Measurements from ENCODE around the gene TMEM53. TPM values are rescaled to one million over a fixed set of nuclear protein-coding genes. Genes with fewer than 3 reads are reported as not detected.

The TMEM53 gene
- polyA plus RNA-seq, 1 of the 3 experiments (the other 2 are of a cell fraction) = 14.9 TPM

DNA sequence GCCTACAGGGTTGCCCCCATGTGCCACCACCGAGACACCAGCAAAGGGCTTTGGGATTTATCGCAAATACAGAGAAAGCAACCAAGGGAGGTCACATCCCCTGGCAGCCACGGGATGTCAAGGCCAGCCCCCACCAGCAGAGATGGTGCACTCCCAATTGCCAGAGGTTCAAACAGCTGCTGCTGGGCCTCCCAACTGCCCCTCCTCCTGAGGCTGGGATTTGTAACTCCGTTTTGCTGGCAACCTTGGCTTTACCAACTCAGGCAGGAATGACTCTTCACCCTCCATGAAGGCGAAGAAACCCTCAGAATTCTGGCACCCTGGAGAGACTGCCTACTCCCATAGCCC lies 11.6 kb downstream of the TMEM53 start:
- POLR2A ChIA-PET = no interaction called here
- no peak overlapping the region for H3K4me3 ChIP-seq (ENCODE audit: low read depth in 2 of 2, low read length in 1 of 2)
- peaks cover 0 to 14% of the 10 kb centered on the region in 2 experiments; a peak in 1 of 4 replicates for H3K4me1 ChIP-seq (ENCODE audit: control insufficient read depth in 1 of 2, insufficient read depth in 2 of 2, low read depth in 1 of 2, low read length in 1 of 2)
- H3K9me2 ChIP-seq = no peaks in the 10 kb centered on the region
- no peaks in the 10 kb centered on the region for H4K20me1 ChIP-seq (ENCODE audit: insufficient read depth)
- CTCF ChIA-PET = interaction anchor here (1.3 to 7.6 kb wide), 3 partner anchors 11 to 14 kb away, joined by 4 to 45 read pairs (median 8); no protein-coding TSS in a partner anchor
- TF ChIP-seq MXI1 (IDR thresholded peaks at IDR 0.05; ENCODE audit: low read depth, low read length) = no peak
- TF ChIP-seq EZH2phosphoT487 (IDR thresholded peaks at IDR 0.05; ENCODE audit: borderline replicate concordance, low read depth) = no peak
- TF ChIP-seq, protein P1, sequence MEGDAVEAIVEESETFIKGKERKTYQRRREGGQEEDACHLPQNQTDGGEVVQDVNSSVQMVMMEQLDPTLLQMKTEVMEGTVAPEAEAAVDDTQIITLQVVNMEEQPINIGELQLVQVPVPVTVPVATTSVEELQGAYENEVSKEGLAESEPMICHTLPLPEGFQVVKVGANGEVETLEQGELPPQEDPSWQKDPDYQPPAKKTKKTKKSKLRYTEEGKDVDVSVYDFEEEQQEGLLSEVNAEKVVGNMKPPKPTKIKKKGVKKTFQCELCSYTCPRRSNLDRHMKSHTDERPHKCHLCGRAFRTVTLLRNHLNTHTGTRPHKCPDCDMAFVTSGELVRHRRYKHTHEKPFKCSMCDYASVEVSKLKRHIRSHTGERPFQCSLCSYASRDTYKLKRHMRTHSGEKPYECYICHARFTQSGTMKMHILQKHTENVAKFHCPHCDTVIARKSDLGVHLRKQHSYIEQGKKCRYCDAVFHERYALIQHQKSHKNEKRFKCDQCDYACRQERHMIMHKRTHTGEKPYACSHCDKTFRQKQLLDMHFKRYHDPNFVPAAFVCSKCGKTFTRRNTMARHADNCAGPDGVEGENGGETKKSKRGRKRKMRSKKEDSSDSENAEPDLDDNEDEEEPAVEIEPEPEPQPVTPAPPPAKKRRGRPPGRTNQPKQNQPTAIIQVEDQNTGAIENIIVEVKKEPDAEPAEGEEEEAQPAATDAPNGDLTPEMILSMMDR (IDR thresholded peaks at IDR 0.05) = no peak
- no peak for TF ChIP-seq NRF1 (IDR thresholded peaks at IDR 0.05; ENCODE audit: low read depth, low read length)
- TF ChIP-seq JUND (IDR thresholded peaks at IDR 0.05) = no peak
- TF ChIP-seq EP300 (IDR thresholded peaks at IDR 0.05; ENCODE audit: borderline replicate concordance in 1 of 2, low read depth in 1 of 2, low read length in 1 of 2) = no peak
- TF ChIP-seq, protein P2, sequence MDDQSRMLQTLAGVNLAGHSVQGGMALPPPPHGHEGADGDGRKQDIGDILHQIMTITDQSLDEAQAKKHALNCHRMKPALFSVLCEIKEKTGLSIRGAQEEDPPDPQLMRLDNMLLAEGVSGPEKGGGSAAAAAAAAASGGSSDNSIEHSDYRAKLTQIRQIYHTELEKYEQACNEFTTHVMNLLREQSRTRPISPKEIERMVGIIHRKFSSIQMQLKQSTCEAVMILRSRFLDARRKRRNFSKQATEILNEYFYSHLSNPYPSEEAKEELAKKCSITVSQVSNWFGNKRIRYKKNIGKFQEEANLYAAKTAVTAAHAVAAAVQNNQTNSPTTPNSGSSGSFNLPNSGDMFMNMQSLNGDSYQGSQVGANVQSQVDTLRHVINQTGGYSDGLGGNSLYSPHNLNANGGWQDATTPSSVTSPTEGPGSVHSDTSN (IDR thresholded peaks at IDR 0.05) = no peak
- no peak for TF ChIP-seq RXRA (IDR thresholded peaks at IDR 0.05; ENCODE audit: borderline replicate concordance, low read depth)
- TF ChIP-seq TEAD4 (IDR thresholded peaks at IDR 0.05; ENCODE audit: borderline replicate concordance, insufficient read depth) = no peak
- no peak for TF ChIP-seq MEF2A (IDR thresholded peaks at IDR 0.05; ENCODE audit: borderline replicate concordance, low read depth)
- no peak for TF ChIP-seq SIN3A (IDR thresholded peaks at IDR 0.05; ENCODE audit: borderline replicate concordance, low read depth, low read length)
- no peak for TF ChIP-seq RCOR1 (IDR thresholded peaks at IDR 0.05; ENCODE audit: low read length)
- no peak for TF ChIP-seq SMC3 (IDR thresholded peaks at IDR 0.05; ENCODE audit: low read depth, low read length)
- no peak for TF ChIP-seq POLR2AphosphoS5 (IDR thresholded peaks at IDR 0.05; ENCODE audit: low read depth, low read length)
- TF ChIP-seq RFX5 (IDR thresholded peaks at IDR 0.05; ENCODE audit: low read length) = no peak
- TF ChIP-seq RAD21 (IDR thresholded peaks at IDR 0.05; ENCODE audit: low read length) = no peak
- no peak for TF ChIP-seq FOXM1 (IDR thresholded peaks at IDR 0.05; ENCODE audit: low read depth)
- TF ChIP-seq CHD2 (IDR thresholded peaks at IDR 0.05; ENCODE audit: low read length, partially characterized antibody) = no peak
- TF ChIP-seq ELF1 (IDR thresholded peaks at IDR 0.05) = no peak
- TF ChIP-seq YY1 (IDR thresholded peaks at IDR 0.05; ENCODE audit: low read depth) = no peak
- no peak overlapping the region for H3K27ac ChIP-seq (ENCODE audit: low read depth in 2 of 2, low read length in 1 of 2)
- no peak overlapping the region for H2AFZ ChIP-seq (ENCODE audit: low read depth)
- H3K79me2 ChIP-seq (ENCODE audit: insufficient read depth) = no peaks in the 10 kb centered on the region
- H3K36me3 ChIP-seq (replicated peaks in 1 of 2; ENCODE audit: control insufficient read depth in 1 of 2, insufficient read depth in 2 of 2, low read length in 1 of 2) = no peaks in the 10 kb centered on the region
- peaks cover 5% of the 10 kb centered on the region for H3F3A ChIP-seq (replicated peaks; ENCODE audit: insufficient read depth)
- no peaks in the 10 kb centered on the region for H3K9me3 ChIP-seq
- no peak overlapping the region for H3K4me2 ChIP-seq
- H3K9ac ChIP-seq = no peak overlapping the region
- H3K27me3 ChIP-seq (ENCODE audit: insufficient read depth) = no peaks in the 10 kb centered on the region
- WGBS (ENCODE audit: low lambda C conversion rate) = 81% methylated on average over 5 of the region's 5 CpGs
- DNase-seq = no peak
